ENCODE data around the gene ELK4.

The ELK4 gene

GRCh38 chr1:205631768-205632668 lies at the start of gene ELK4:
ELK4 (minus strand) TSS chr1:205632011; CDS start chr1:205623882, 8,129 bp downstream.
- Histone ChIP-seq H3K9ac (ENCODE audit: low read depth, low read length) (peak within 1 kb of the TSS; percentile 75), H3K9me3 (ENCODE audit: control insufficient read depth, insufficient read depth, low read length) (no peaks in the 10 kb centered on the region), H3K4me1 (ENCODE audit: insufficient read depth, low read length) (peaks cover 4% of the 10 kb centered on the region; the same call in 1 of the 2 replicates), H3K36me3 (ENCODE audit: insufficient read depth, low read length) (no peaks in the 10 kb centered on the region; the same call in 1 of the 2 replicates)

- Histone ChIP-seq H3K4me1 (ENCODE audit: insufficient read depth, low read length) (peaks cover 21% of the 10 kb centered on the region), H3K36me3 (ENCODE audit: insufficient read depth, low read length) (no peaks in the 10 kb centered on the region), H3K9ac (ENCODE audit: low read depth, low read length) (no peak overlapping the region), H3K9me3 (ENCODE audit: control insufficient read depth, insufficient read depth, low read length) (no peaks in the 10 kb centered on the region)
Observed at GRCh38 chr1:205681364-205681763, 49.6 kb upstream of the ELK4 start.

- H3K36me3 ChIP-seq (ENCODE audit: insufficient read depth, low read length): no peaks in the 10 kb centered on the region
- peak within 1 kb of the TSS; percentile 94 for H3K9ac ChIP-seq (ENCODE audit: low read depth, low read length)
- peaks cover 21% of the 10 kb centered on the region for H3K4me1 ChIP-seq (ENCODE audit: insufficient read depth, low read length)
- no peaks in the 10 kb centered on the region for H3K9me3 ChIP-seq (ENCODE audit: control insufficient read depth, insufficient read depth, low read length)
Observed at GRCh38 chr1:205680073-205680851, 48.5 kb upstream of the ELK4 start, which contains the start of gene SLC45A3. SLC45A3 (minus strand) TSS chr1:205680509; CDS start chr1:205664656, 15,853 bp downstream.

- peaks cover 21% of the 10 kb centered on the region for H3K4me1 ChIP-seq (ENCODE audit: insufficient read depth, low read length)
- no peaks in the 10 kb centered on the region for H3K9me3 ChIP-seq (ENCODE audit: control insufficient read depth, insufficient read depth, low read length)
- peak overlapping the region; percentile 94; the same call in 1 of the 2 replicates for H3K9ac ChIP-seq (ENCODE audit: low read depth, low read length)
- no peaks in the 10 kb centered on the region for H3K36me3 ChIP-seq (ENCODE audit: insufficient read depth, low read length)
Observed at GRCh38 chr1:205678286-205679111, 46.7 kb upstream of the ELK4 start.

- H3K9ac ChIP-seq (ENCODE audit: low read depth, low read length): no peak overlapping the region
- H3K36me3 ChIP-seq (ENCODE audit: insufficient read depth, low read length): no peaks in the 10 kb centered on the region
- H3K4me1 ChIP-seq (ENCODE audit: insufficient read depth, low read length): peaks cover 26% of the 10 kb centered on the region
- no peaks in the 10 kb centered on the region for H3K9me3 ChIP-seq (ENCODE audit: control insufficient read depth, insufficient read depth, low read length)
Observed at GRCh38 chr1:205677167-205677566, 45.4 kb upstream of the ELK4 start.

- H3K9me3 ChIP-seq (ENCODE audit: control insufficient read depth, insufficient read depth, low read length): no peaks in the 10 kb centered on the region
- H3K9ac ChIP-seq (ENCODE audit: low read depth, low read length): no peak overlapping the region
- no peaks in the 10 kb centered on the region for H3K36me3 ChIP-seq (ENCODE audit: insufficient read depth, low read length)
- peaks cover 30% of the 10 kb centered on the region for H3K4me1 ChIP-seq (ENCODE audit: insufficient read depth, low read length)
Observed at GRCh38 chr1:205676597-205676996, 44.8 kb upstream of the ELK4 start.

- H3K9me3 ChIP-seq (ENCODE audit: control insufficient read depth, insufficient read depth, low read length): no peaks in the 10 kb centered on the region
- H3K4me1 ChIP-seq (ENCODE audit: insufficient read depth, low read length): peaks cover 30% of the 10 kb centered on the region
- H3K9ac ChIP-seq (ENCODE audit: low read depth, low read length): no peak overlapping the region
Observed at GRCh38 chr1:205676002-205676401, 44.2 kb upstream of the ELK4 start.

GRCh38 chr1:205675247-205675646 lies 43.4 kb upstream of the ELK4 start:
- H3K4me1 ChIP-seq (ENCODE audit: insufficient read depth, low read length): peaks cover 33% of the 10 kb centered on the region

More at GRCh38 chr1:205676002-205676401, 44.2 kb upstream of the ELK4 start:
- H3K36me3 ChIP-seq (ENCODE audit: insufficient read depth, low read length): no peaks in the 10 kb centered on the region

GRCh38 chr1:205672970-205673369 lies 41.2 kb upstream of the ELK4 start:
- H3K9me3 ChIP-seq (ENCODE audit: control insufficient read depth, insufficient read depth, low read length): no peaks in the 10 kb centered on the region
- peaks cover 47% of the 10 kb centered on the region for H3K4me1 ChIP-seq (ENCODE audit: insufficient read depth, low read length)
- H3K36me3 ChIP-seq (ENCODE audit: insufficient read depth, low read length): no peaks in the 10 kb centered on the region
- H3K9ac ChIP-seq (ENCODE audit: low read depth, low read length): no peak overlapping the region

More at GRCh38 chr1:205675247-205675646, 43.4 kb upstream of the ELK4 start:
- Histone ChIP-seq H3K9ac (ENCODE audit: low read depth, low read length) (no peak overlapping the region), H3K36me3 (ENCODE audit: insufficient read depth, low read length) (no peaks in the 10 kb centered on the region), H3K9me3 (ENCODE audit: control insufficient read depth, insufficient read depth, low read length) (no peaks in the 10 kb centered on the region)

- Histone ChIP-seq H3K4me1 (ENCODE audit: insufficient read depth, low read length) (peaks cover 47% of the 10 kb centered on the region), H3K9me3 (ENCODE audit: control insufficient read depth, insufficient read depth, low read length) (no peaks in the 10 kb centered on the region), H3K9ac (ENCODE audit: low read depth, low read length) (no peak overlapping the region)
Observed at GRCh38 chr1:205672395-205672889, 40.6 kb upstream of the ELK4 start.

GRCh38 chr1:205670611-205671430 lies 39.0 kb upstream of the ELK4 start:
- peaks cover 50% of the 10 kb centered on the region for H3K4me1 ChIP-seq (ENCODE audit: insufficient read depth, low read length)
- peak overlapping the region; percentile 29 for H3K9ac ChIP-seq (ENCODE audit: low read depth, low read length)

More at GRCh38 chr1:205672395-205672889, 40.6 kb upstream of the ELK4 start:
- H3K36me3 ChIP-seq (ENCODE audit: insufficient read depth, low read length): no peaks in the 10 kb centered on the region

GRCh38 chr1:205670150-205670446 lies 38.3 kb upstream of the ELK4 start:
- Histone ChIP-seq H3K36me3 (ENCODE audit: insufficient read depth, low read length) (no peaks in the 10 kb centered on the region), H3K9me3 (ENCODE audit: control insufficient read depth, insufficient read depth, low read length) (no peaks in the 10 kb centered on the region), H3K4me1 (ENCODE audit: insufficient read depth, low read length) (peaks cover 55% of the 10 kb centered on the region), H3K9ac (ENCODE audit: low read depth, low read length) (0 out of 2 replicates have a peak overlapping the region, but pooled peaks have one; percentile 29)

More at GRCh38 chr1:205670611-205671430, 39.0 kb upstream of the ELK4 start:
- Histone ChIP-seq H3K36me3 (ENCODE audit: insufficient read depth, low read length) (no peaks in the 10 kb centered on the region), H3K9me3 (ENCODE audit: control insufficient read depth, insufficient read depth, low read length) (no peaks in the 10 kb centered on the region)
